Skeletal muscle tissue (tissue), 4 donors: ENCODE data around the gene FBXO46. TPM values are rescaled to one million over a fixed set of nuclear protein-coding genes. Genes with fewer than 3 reads are reported as not detected.

ENCODE experiments used
- H3K27ac ChIP-seq: one replicate; pipeline ENCODE4 v1.7.0; 2013; ENCODE audit warnings: mild to moderate bottlenecking, low read depth, low read length, inconsistent platforms
- H3K27me3 ChIP-seq, 3 donors: one replicate each; pipeline ENCODE4 v1.7.0; 2013; ENCODE audit warnings: low read length in 3 of 3; ENCODE audit not compliant: control insufficient read depth in 3 of 3, insufficient read depth in 3 of 3
- H3K36me3 ChIP-seq, 3 donors: one replicate each; pipeline ENCODE4 v1.7.0; 2013; ENCODE audit warnings: low read length in 3 of 3; ENCODE audit not compliant: control insufficient read depth in 3 of 3, insufficient read depth in 3 of 3
- H3K4me1 ChIP-seq, 3 donors: one replicate each; pipeline ENCODE4 v1.7.0; 2013; ENCODE audit warnings: low read length in 3 of 3, mild to moderate bottlenecking in 3 of 3; ENCODE audit not compliant: control insufficient read depth in 3 of 3, insufficient read depth in 3 of 3
- H3K4me3 ChIP-seq, 3 donors: one replicate each; pipeline ENCODE4 v1.7.0; 2013; ENCODE audit warnings: low read length in 3 of 3
- H3K9ac ChIP-seq, 3 donors: one replicate each; pipeline ENCODE4 v1.7.0; 2013; ENCODE audit warnings: low read length in 3 of 3, mild to moderate bottlenecking in 3 of 3, moderate library complexity in 2 of 3, low read depth in 1 of 3
- H3K9me3 ChIP-seq, 3 donors: one replicate each; pipeline ENCODE4 v1.7.0; 2013; ENCODE audit warnings: low read length in 3 of 3; ENCODE audit not compliant: control insufficient read depth in 3 of 3
- total RNA-seq: library from RNA; depleted of rRNA; stranded (reverse); fragments of >200 nt; gene quantifications from one replicate; pipeline ENCODE4 v1.2.3, GENCODE V29; 2014
- donor health status: Osteomylitis.

FBXO46 gene
- total RNA-seq, 1 donor from 2014 or later: 5.7 TPM

DNA sequence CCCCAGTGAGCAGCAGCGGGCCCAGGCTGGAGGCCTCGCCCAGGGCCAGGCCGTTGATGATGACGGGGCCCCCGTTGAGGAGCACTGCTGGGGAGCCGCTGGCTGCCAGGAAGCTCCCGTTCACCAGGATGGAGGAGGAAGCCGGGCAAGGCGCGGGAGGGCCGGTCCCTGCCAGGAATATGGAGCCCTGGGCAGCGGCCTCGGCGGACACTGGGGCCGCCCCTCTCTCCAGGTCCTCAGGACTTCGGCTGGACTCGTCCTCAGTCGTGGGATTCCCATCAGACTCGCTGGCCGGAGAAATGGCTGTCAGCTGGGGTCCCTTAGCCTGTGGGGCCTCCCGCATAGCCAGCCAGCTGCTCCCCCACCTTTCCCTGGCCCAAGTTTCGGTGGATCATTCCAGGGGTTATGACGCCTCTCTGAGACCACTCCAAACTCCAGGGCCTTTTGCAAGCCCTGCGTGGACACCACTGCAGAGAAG, 36.2 kb upstream of the FBXO46 start:
- Histone ChIP-seq H3K36me3 (peaks cover 2 to 5% (median 4%) of the 10 kb centered on the region in 3 donors), H3K9ac (peak overlapping the region; percentile 81 to 92 (median 90)), H3K27me3 (no peaks in the 10 kb centered on the region), H3K27ac (peak overlapping the region; percentile 93), H3K4me1 (peaks cover 46 to 69% (median 50%) of the 10 kb centered on the region in 3 donors), H3K4me3 (peak overlapping the region; percentile 79 to 91 (median 87)), H3K9me3 (no peaks in the 10 kb centered on the region)

DNA sequence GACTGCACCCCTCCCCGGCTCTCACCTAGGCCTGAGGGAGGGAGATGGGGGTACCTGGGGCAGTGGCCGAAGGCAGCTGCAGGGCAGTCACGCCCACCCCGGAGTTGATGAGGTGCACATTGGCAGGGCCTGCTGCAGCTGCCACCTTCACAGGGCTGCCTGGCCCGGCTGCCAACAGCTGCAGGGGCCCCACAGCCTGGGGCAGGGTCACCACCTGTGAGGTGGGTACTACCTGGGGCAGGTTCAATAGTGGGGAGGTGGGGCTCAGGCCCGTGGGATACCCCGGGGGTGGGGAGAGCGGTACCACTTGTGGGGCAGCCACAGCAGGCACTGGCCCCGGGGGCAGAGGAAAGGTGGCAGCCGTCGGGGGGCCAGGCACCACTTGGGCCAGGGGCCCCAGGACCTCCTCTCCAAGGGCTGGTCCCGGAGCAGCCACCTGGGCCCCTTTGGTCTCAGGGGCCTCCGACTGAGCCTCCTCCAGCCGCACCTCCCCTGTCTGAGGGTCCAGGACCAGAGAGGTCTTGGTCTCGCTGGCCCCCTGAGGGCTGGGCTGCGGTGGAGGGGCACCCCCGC, 35.7 kb upstream of the FBXO46 start:
- H3K27me3 ChIP-seq: no peaks in the 10 kb centered on the region
- peaks cover 46 to 68% (median 50%) of the 10 kb centered on the region in 3 donors for H3K4me1 ChIP-seq
- peak overlapping the region in 2 of 3 donors; percentile 90 to 92 for H3K9ac ChIP-seq
- H3K27ac ChIP-seq: peak overlapping the region; percentile 93
- H3K36me3 ChIP-seq: peaks cover 2 to 5% (median 4%) of the 10 kb centered on the region in 3 donors
- peak overlapping the region in 2 of 3 donors; percentile 87 to 91 for H3K4me3 ChIP-seq
- no peaks in the 10 kb centered on the region for H3K9me3 ChIP-seq

DNA sequence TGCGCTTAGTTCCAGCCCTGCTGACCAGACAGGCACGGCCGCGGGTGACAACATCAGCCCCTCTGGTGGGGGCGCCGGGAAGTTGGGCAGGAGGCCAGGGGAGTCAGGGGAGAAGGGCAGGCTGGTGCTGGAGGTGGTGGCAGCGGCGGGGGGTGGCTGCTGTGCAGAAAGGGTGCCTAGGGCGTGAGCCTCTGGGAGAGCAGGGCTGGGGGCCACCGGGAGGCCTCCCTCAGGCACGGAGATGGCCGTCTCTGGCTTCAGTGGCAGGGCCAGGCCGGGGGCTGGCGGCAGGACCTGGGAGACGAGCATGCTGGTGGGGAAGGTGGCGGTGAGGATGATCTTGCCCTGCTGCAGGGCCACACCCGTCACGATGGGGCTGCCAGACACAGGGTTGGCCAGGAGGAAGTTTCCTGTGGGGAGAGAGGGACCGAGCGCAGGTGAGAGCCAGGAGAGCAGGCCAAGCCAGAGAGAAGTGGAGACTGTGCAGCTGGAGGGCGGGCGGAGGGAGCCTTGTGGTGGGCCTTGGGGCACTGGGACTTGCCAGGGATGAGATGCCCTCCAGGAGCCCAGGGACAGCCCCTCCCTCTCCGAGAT, 35.1 kb upstream of the FBXO46 start:
- peak overlapping the region in 1 of 3 donors; percentile 87 for H3K4me3 ChIP-seq

DNA sequence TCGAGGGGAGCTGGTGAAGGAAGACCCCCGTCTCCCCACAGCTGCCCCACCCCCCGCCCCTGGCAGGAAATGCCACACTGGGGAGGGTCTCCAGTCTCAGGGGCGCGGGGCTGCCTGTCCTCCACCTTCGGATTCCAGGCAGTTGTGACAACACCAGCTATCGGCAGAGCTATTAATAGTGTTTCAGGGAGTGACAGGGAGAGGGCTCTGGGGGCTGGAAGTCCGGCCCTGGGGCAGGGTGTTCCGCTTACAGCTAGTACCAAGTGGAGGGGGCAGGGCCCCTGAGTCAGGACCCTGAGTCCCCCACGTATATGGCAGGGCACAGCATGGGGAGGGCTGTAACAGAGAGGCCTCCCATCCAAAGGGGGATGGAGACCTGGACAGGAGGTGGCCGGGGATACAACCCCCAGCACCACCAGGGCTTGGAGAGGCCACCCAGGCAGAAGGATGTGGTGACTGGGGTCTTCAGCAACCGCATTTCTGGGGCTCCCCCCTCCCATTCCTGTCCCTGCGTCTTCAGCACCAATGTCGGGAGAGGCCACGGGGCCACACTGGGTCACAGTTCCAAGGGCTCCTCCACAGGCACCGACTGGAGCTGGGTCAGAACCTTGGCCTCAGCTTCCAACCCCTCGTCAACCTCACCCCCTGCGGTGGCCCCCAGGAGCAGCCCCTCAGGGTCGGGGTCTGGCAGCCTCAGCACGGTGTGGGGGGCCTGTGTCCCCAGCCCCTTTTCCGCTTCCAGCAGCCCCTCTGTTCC, 34.4 kb upstream of the FBXO46 start:
- H3K27ac ChIP-seq: peak overlapping the region; percentile 51
- H3K27me3 ChIP-seq: no peaks in the 10 kb centered on the region
- H3K4me1 ChIP-seq: peaks cover 41 to 59% (median 45%) of the 10 kb centered on the region in 3 donors
- peaks cover 2 to 4% (median 2%) of the 10 kb centered on the region in 3 donors for H3K36me3 ChIP-seq
- no peak overlapping the region for H3K4me3 ChIP-seq
- H3K9ac ChIP-seq: peak overlapping the region; percentile 19 to 90 (median 33)
- H3K9me3 ChIP-seq: no peaks in the 10 kb centered on the region

More for the DNA sequence above, 35.1 kb upstream of the FBXO46 start:
- H3K27ac ChIP-seq: peak overlapping the region; percentile 93
- no peaks in the 10 kb centered on the region for H3K27me3 ChIP-seq
- H3K4me1 ChIP-seq: peaks cover 42 to 63% (median 45%) of the 10 kb centered on the region in 3 donors
- no peaks in the 10 kb centered on the region for H3K9me3 ChIP-seq
- H3K9ac ChIP-seq: peak overlapping the region in 2 of 3 donors; percentile 19 to 90
- H3K36me3 ChIP-seq: peaks cover 2 to 4% (median 2%) of the 10 kb centered on the region in 3 donors

DNA sequence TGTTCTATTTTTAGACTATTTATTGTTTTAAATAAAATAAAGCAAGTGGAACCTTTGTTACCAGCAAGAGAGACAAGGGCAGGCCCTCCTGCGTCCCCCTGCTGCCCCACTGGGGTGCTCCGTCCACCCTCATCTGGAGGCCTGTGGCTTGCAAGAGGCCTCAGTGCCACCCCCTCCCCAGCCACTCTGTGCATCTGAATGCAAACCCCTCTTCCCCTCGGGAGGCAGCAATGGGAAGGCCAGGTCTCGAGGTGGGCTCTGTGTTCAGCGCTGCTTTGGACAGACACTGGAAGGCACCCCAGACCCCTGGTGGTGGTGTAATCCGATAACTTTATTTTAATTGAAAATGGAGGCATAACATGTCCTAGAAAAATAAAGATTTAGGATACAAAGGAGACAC, 33.8 kb upstream of the FBXO46 start:
- H3K9ac ChIP-seq: peak overlapping the region; percentile 19 to 64 (median 20)
- peaks cover 2 to 4% (median 2%) of the 10 kb centered on the region in 3 donors for H3K36me3 ChIP-seq
- H3K4me1 ChIP-seq: peaks cover 37 to 53% (median 40%) of the 10 kb centered on the region in 3 donors
- no peaks in the 10 kb centered on the region for H3K9me3 ChIP-seq
- H3K4me3 ChIP-seq: no peak overlapping the region
- no peaks in the 10 kb centered on the region for H3K27me3 ChIP-seq
- H3K27ac ChIP-seq: peak overlapping the region; percentile 51

DNA sequence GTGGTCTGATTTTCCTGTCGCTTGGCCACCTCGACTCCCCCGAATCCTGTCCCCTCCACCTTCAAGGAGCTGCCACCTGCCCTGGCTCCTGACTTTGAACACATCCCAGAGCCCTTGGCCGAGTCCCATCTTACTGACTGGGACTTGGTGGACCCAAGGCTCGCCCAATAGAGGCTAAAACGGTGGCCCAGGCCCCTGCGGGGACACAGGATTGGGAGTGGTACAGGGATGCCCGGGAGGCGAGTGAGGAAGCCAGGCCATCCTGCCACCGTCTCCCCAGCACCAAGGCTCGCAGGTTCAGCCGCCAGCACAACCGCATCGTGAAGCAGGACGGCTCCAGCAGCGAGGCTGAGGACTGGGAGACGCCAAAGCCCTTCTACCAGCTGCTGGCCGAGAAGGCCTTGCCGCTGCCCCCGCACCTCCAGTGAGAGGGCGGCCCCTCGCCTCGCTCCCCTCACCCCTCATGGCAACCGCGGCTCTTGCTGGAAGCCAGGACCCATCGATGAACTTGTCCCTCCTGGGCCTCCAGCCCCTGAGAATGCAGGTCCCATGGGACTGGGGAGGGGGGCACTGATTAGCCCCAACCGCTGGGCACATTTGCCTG, 33.1 kb upstream of the FBXO46 start:
- no peak overlapping the region for H3K27ac ChIP-seq
- no peak overlapping the region for H3K4me3 ChIP-seq
- no peaks in the 10 kb centered on the region for H3K27me3 ChIP-seq
- peak overlapping the region in 1 of 3 donors; percentile 64 for H3K9ac ChIP-seq
- peaks cover 2 to 4% (median 2%) of the 10 kb centered on the region in 3 donors for H3K36me3 ChIP-seq
- H3K4me1 ChIP-seq: peaks cover 35 to 48% (median 37%) of the 10 kb centered on the region in 3 donors
- H3K9me3 ChIP-seq: no peaks in the 10 kb centered on the region

DNA sequence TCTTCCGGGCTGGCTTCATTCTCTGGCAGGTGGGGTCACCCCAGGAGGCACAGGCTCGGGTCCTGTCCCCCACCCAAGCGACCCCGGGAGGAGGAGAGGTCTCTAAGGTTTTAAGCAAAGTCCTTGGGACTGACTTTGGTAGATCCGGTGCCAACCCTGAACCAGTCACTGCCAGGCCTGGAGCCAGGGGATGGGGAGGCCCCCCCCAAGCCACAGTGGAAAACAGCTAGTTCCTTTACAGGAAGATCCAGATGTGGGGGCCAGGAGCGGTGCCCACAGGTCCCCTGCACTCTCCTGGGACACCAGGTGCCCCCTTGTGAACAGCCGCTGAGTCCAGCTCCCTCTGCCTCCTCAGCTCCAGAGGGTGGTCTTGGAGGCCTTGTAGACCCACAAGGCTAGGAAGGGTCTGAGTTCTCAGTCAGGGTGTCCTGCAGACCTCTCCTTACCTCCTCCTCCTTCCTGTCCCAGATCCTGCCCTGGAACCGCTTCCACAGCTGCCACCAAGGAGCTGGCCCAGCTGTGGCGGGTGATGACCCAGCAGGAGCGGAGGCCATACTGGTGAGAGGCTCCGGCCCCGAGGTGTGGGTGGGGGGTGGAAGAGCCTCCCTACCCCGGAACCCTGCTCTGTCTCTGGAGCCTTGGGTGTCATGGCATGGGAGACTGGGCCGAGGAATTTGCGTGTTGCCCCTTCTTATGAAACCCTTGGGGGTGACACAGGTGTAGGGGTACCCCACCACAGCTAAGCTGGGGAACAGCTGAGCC, 32.4 kb upstream of the FBXO46 start:
- H3K27ac ChIP-seq: no peak overlapping the region

DNA sequence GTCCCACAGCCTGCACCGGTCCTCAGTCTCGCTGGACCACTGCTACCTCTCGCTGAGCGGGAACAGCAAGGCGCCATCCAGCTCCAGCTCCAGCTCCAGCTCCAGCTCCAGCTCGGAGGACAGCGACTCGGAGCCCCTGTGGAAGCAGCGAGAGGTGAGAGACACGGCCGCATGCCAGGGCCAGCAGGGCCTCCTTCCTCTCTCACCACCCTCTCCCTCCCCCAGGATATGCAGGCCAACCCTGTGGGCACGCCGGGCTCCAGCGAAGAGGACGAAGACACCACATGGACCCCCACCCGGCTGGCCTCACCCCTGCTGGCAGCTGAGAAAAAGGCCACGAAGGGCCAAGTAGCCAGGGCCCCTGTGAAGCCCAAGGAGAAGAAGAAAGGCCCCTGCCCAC, 31.0 kb upstream of the FBXO46 start:
- H3K4me1 ChIP-seq: peaks cover 26 to 33% (median 32%) of the 10 kb centered on the region in 3 donors
- H3K36me3 ChIP-seq: peaks cover 2 to 4% (median 2%) of the 10 kb centered on the region in 3 donors
- no peak overlapping the region for H3K9ac ChIP-seq
- no peak overlapping the region for H3K4me3 ChIP-seq
- no peak overlapping the region for H3K27ac ChIP-seq
- H3K9me3 ChIP-seq: no peaks in the 10 kb centered on the region
- no peaks in the 10 kb centered on the region for H3K27me3 ChIP-seq

More for the DNA sequence above, 32.4 kb upstream of the FBXO46 start:
- Histone ChIP-seq H3K9me3 (no peaks in the 10 kb centered on the region), H3K4me1 (peaks cover 35 to 46% (median 37%) of the 10 kb centered on the region in 3 donors), H3K36me3 (peaks cover 2 to 4% (median 2%) of the 10 kb centered on the region in 3 donors), H3K4me3 (no peak overlapping the region), H3K27me3 (no peaks in the 10 kb centered on the region), H3K9ac (peak overlapping the region in 1 of 3 donors; percentile 64)

DNA sequence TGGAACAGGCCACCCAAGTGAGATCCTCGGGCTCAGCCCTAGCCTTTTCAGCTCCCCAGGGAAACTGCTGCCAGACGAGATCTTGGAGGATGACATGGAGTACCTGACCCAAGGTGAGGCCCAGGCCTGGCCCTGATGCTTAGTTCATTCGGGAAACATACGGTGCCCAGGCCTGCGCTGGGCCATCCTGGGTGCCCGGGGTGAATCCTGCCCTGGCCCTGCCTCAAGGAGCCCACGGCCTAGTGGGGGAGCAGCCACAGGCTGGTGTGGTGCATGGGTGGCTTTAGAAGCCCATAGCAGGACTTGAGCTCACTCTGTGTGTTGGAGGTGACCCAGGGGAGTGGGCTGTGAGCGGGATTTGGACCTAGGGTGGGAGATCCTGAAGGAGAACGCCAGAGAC, 28.2 kb upstream of the FBXO46 start:
- H3K9ac ChIP-seq: no peak overlapping the region
- no peak overlapping the region for H3K4me3 ChIP-seq
- H3K4me1 ChIP-seq: peaks cover 4 to 5% (median 4%) of the 10 kb centered on the region in 3 donors
- no peaks in the 10 kb centered on the region for H3K9me3 ChIP-seq
- no peaks in the 10 kb centered on the region for H3K36me3 ChIP-seq
- no peak overlapping the region for H3K27ac ChIP-seq
- no peaks in the 10 kb centered on the region for H3K27me3 ChIP-seq
